Keratinocyte (primary cell): Measurements from ENCODE around the gene KRTAP5-4.

ENCODE experiments used
- EZH2 ChIP-seq: IDR thresholded peaks from one replicate; pipeline ENCODE4 v1.6.1; 2012; ENCODE audit warnings: inconsistent platforms, mild to moderate bottlenecking, low read length, moderate library complexity
- TF ChIP-seq, protein P1 (sequence below), 3 experiments: IDR thresholded peaks in 1 of 3; conservative IDR thresholded peaks in 1 of 3; optimal IDR thresholded peaks in 1 of 3; 2 replicates in 2 of 3; 3 replicates in 1 of 3; pipeline versions ENCODE3 to v1.5.1; 2011; ENCODE audit warnings: low read length in 3 of 3, mild to moderate bottlenecking in 3 of 3, moderate library complexity in 2 of 3, control low read depth in 1 of 3, inconsistent platforms in 1 of 3; ENCODE audit not compliant: insufficient read depth in 2 of 3; ENCODE audit errors: extremely low read depth in 1 of 3

DNA sequence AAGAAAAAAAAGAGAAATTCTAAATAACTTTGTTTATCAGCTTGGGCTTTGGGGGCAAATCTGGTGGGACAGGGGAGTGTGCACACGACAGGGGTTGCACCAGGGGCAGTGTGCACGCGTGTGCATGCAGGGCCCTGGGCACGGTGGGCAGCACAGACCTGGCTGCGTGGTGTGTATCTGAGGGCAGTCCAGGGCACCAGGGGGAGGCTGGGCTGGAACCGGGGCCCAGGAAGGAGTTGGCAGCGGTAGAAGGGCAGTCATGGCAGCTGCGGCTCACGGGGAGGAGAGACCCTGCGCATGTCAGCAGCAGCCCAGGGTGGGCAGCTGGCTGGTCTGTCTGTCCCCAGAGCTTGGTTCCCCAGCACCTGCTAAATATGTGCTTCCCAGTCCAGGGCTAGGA, 11.9 kb upstream of the KRTAP5-4 start:
- TF ChIP-seq, protein P1, sequence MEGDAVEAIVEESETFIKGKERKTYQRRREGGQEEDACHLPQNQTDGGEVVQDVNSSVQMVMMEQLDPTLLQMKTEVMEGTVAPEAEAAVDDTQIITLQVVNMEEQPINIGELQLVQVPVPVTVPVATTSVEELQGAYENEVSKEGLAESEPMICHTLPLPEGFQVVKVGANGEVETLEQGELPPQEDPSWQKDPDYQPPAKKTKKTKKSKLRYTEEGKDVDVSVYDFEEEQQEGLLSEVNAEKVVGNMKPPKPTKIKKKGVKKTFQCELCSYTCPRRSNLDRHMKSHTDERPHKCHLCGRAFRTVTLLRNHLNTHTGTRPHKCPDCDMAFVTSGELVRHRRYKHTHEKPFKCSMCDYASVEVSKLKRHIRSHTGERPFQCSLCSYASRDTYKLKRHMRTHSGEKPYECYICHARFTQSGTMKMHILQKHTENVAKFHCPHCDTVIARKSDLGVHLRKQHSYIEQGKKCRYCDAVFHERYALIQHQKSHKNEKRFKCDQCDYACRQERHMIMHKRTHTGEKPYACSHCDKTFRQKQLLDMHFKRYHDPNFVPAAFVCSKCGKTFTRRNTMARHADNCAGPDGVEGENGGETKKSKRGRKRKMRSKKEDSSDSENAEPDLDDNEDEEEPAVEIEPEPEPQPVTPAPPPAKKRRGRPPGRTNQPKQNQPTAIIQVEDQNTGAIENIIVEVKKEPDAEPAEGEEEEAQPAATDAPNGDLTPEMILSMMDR (optimal IDR thresholded peaks at IDR 0.05 in 1 of 3, IDR thresholded peaks at IDR 0.05 in 1 of 3, conservative IDR thresholded peaks at IDR 0.05 in 1 of 3; ENCODE audit: extremely low read depth in 1 of 3, insufficient read depth in 2 of 3, low read length in 3 of 3): no peak
- no peak for TF ChIP-seq EZH2
